ENCODE results near the gene ENTPD7.

ENTPD7 gene

GRCh38 chr10:99617696-99618095 lies 41.6 kb upstream of the ENTPD7 start (continued):
- no peak for TF ChIP-seq ZNF623 (tag by site-specific recombination; IDR thresholded peaks at IDR 0.05)
- TF ChIP-seq FEZF1 (tag by site-specific recombination; IDR thresholded peaks at IDR 0.05), result no peak
- no peak for TF ChIP-seq ZNF830 (tag by site-specific recombination; IDR thresholded peaks at IDR 0.05; ENCODE audit: low read depth)
- TF ChIP-seq ZNF544 (tag by site-specific recombination; IDR thresholded peaks at IDR 0.05), result no peak
- no peak for TF ChIP-seq ZBTB8A (tag by site-specific recombination; IDR thresholded peaks at IDR 0.05)
- TF ChIP-seq ZBTB21 (tag by site-specific recombination; IDR thresholded peaks at IDR 0.05), result no peak
- TF ChIP-seq ZFP37 (tag by site-specific recombination; IDR thresholded peaks at IDR 0.05), result no peak
- TF ChIP-seq ZNF501 (tag by site-specific recombination; IDR thresholded peaks at IDR 0.05), result no peak
- no peak for TF ChIP-seq ZNF211 (tag by site-specific recombination; IDR thresholded peaks at IDR 0.05; ENCODE audit: low read depth)
- TF ChIP-seq PBX3 (CRISPR knock-in tag; IDR thresholded peaks at IDR 0.05), result no peak
- no peak for TF ChIP-seq ZNF394 (tag by site-specific recombination; IDR thresholded peaks at IDR 0.05; ENCODE audit: borderline replicate concordance)
- TF ChIP-seq ZSCAN30 (tag by site-specific recombination; IDR thresholded peaks at IDR 0.05), result no peak
- no peak for TF ChIP-seq ZNF558 (tag by site-specific recombination; IDR thresholded peaks at IDR 0.05)

GRCh38 chr10:99619090-99619800 lies 40.1 kb upstream of the ENTPD7 start:
- Histone ChIP-seq H3K9me3 (ENCODE audit: control insufficient read depth, insufficient read depth, low read depth, low read length) (no peaks in the 10 kb centered on the region), H3K4me3 (ENCODE audit: low read depth, low read length) (peak overlapping the region; percentile 86), H3K36me3 (ENCODE audit: control insufficient read depth in 2 of 2, insufficient read depth in 1 of 2, low read length in 2 of 2) (peaks cover 0 to 11% of the 10 kb centered on the region in 2 experiments; a peak in 1 of 3 replicates), H3K27ac (ENCODE audit: extremely low read depth, low read depth, low read length) (peak overlapping the region; percentile 64; the same call in 1 of the 2 replicates), H3K4me1 (ENCODE audit: control insufficient read depth, insufficient read depth, low read length) (0 out of 2 replicates have a peak, but pooled peaks cover 7% of the 10 kb centered on the region)
- ChIA-PET POLR2A (interaction anchor here (0.5 to 3.8 kb wide), 3 partner anchors 40 to 189 kb away, joined by 3 to 28 read pairs (median 3); partner anchors contain the start of genes ENTPD7 and GOT1), CTCF (interaction anchor here (0.6 to 7.0 kb wide), 10 partner anchors 8 to 426 kb away, joined by 3 to 71 read pairs (median 3); no protein-coding TSS in a partner anchor)
- TF ChIP-seq PRDM1 (tag by site-specific recombination; IDR thresholded peaks at IDR 0.05), result peak; percentile 98
- no peak for TF ChIP-seq SCRT2 (tag by site-specific recombination; IDR thresholded peaks at IDR 0.05)
- TF ChIP-seq SALL2 (tag by site-specific recombination; IDR thresholded peaks at IDR 0.05; ENCODE audit: borderline replicate concordance), result no peak
- TF ChIP-seq ZNF280C (tag by site-specific recombination; IDR thresholded peaks at IDR 0.05), result no peak
- peak; percentile 6; the same call in 1 of the 2 replicates for TF ChIP-seq IKZF3 (tag by site-specific recombination; IDR thresholded peaks at IDR 0.05)
- TF ChIP-seq ZBTB20 (tag by site-specific recombination; IDR thresholded peaks at IDR 0.05), result peak; percentile 41; the same call in 1 of the 2 replicates
- peak; percentile 77 for TF ChIP-seq ZBTB17 (tag by site-specific recombination; IDR thresholded peaks at IDR 0.05)

All from HEK293 (cell line).